Measurements from ENCODE around the gene PML. TPM values are rescaled to one million over a fixed set of nuclear protein-coding genes. Genes with fewer than 3 reads are reported as not detected.
"Not testable (repeated sequence)": the region's sequence is repeated elsewhere in the genome, so short reads cannot be mapped to it uniquely, and the experiment has no call there.

PML gene
- total RNA-seq, 1 experiment from 2014 or later: 23.2 TPM

DNA sequence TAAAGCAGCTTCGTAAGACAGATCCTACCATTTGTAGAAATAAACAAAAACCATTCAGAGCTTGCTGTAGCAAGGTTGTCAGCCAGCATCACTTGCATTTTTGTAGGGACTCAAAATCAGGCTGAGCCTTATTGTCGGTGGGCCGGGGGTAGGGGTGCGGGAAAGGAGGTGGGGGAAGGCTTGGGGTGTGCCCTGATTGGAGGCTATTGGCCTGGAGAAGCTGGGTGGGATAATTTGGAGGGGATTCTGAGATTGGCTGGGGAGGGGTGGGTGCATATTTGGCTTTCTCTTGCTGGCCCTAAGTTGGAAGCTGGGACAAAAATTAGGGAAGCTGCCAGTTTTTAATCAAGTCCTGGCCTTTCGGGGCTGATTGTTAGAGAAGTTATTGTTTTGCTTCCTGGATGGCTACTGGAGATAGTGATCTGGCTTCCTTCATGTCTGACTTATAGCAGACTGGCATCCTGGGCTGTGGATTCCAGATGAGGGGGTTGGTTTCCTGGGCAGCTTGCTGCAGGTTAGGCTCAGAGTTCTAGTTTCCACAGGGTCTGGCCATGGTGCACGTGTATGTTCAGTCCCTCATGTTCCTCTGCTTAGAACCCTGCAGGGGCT lies 25.3 kb upstream of the PML start:
- H3K36me3 ChIP-seq (replicated peaks; ENCODE audit: control insufficient read depth, insufficient read depth, low read length): no peaks in the 10 kb centered on the region
- DNase-seq: no peak
- no peak overlapping the region for H3K4me3 ChIP-seq (ENCODE audit: insufficient read depth, low read depth, low read length)
- H3K27me3 ChIP-seq (ENCODE audit: control insufficient read depth, insufficient read depth, low read length): no peaks in the 10 kb centered on the region

DNA sequence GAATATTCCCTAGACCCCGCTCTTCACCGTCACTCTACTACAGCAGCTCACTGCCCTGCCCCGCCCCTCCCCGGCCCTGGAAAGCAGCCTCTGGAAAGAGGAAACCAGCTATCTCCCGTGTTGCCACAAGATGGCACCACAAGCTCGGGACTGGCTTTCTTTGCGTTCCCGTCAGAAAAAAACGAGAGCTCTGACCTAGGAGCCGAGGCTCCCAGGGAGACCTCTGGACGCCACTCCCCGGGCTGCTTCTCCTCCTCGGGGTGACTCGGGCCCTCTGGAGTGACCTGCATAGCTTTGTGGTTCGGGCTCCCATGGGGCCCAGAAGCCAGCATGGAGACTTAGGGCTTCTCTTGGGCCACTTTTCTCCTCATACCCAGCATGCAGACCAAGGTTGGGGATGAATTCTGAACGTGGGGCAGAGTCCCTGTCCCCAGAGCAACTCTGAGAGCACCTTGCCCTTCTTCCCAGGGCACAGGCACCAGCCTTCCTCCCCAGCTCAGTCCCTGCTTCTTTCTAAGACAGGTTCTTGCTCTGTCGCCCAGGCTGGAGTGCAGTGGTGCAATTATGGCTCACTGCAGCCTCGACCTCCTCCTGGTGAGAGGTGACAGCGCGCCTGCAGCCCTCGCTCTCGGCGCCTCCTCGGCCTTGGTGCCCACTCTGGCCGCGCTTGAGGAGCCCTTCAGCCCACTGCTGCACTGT lies 21.4 kb upstream of the PML start:
- Histone ChIP-seq H3K36me3 (replicated peaks; ENCODE audit: control insufficient read depth, insufficient read depth, low read length) (no peaks in the 10 kb centered on the region), H3K4me3 (ENCODE audit: insufficient read depth, low read depth, low read length) (no peak overlapping the region; the same call in 1 of the 2 replicates), H3K27me3 (ENCODE audit: control insufficient read depth, insufficient read depth, low read length) (no peaks in the 10 kb centered on the region)
- peak; percentile 93 for DNase-seq

- not testable (repeated sequence) for H3K27me3 ChIP-seq (ENCODE audit: control insufficient read depth, insufficient read depth, low read length); H3K36me3 ChIP-seq (replicated peaks; ENCODE audit: control insufficient read depth, insufficient read depth, low read length); H3K4me3 ChIP-seq (ENCODE audit: insufficient read depth, low read depth, low read length); DNase-seq
Observed at GRCh38 chr15:73973683-73974200, 20.8 kb upstream of the PML start.

- H3K27me3 ChIP-seq (ENCODE audit: control insufficient read depth, insufficient read depth, low read length); H3K4me3 ChIP-seq (ENCODE audit: insufficient read depth, low read depth, low read length); H3K36me3 ChIP-seq (replicated peaks; ENCODE audit: control insufficient read depth, insufficient read depth, low read length): not testable (repeated sequence)
- DNase-seq: peak; percentile 14
Observed at GRCh38 chr15:73975440-73976125, 18.9 kb upstream of the PML start.

GRCh38 chr15:73978896-73979295 lies 15.6 kb upstream of the PML start:
- H3K27me3 ChIP-seq (ENCODE audit: control insufficient read depth, insufficient read depth, low read length): no peaks in the 10 kb centered on the region
- no peaks in the 10 kb centered on the region for H3K36me3 ChIP-seq (replicated peaks; ENCODE audit: control insufficient read depth, insufficient read depth, low read length)
- DNase-seq: no peak

DNA sequence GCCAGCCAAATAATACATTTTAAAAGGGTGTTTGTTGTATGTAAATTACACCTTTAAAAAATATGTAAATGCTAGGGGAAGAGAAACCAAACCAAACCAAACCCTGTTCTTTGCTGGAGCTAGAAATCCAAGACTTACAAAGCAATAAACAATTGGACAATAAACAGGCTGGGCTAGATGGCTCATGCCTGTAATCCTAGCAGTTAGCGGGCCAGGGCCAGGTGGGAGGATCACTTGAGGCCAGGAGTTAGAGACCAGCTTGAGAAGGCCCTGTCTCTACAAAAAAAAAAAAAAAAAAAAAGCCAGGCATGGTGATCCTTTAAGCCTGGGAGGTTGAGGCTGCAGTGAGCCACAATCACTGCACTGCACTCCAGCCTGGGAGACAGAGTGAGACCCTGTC lies 14.9 kb upstream of the PML start:
- H3K27me3 ChIP-seq (ENCODE audit: control insufficient read depth, insufficient read depth, low read length): no peaks in the 10 kb centered on the region
- no peak overlapping the region for H3K4me3 ChIP-seq (ENCODE audit: insufficient read depth, low read depth, low read length)
- no peaks in the 10 kb centered on the region for H3K36me3 ChIP-seq (replicated peaks; ENCODE audit: control insufficient read depth, insufficient read depth, low read length)
- no peak for DNase-seq

More at GRCh38 chr15:73978896-73979295, 15.6 kb upstream of the PML start:
- H3K4me3 ChIP-seq (ENCODE audit: insufficient read depth, low read depth, low read length): no peak overlapping the region

DNA sequence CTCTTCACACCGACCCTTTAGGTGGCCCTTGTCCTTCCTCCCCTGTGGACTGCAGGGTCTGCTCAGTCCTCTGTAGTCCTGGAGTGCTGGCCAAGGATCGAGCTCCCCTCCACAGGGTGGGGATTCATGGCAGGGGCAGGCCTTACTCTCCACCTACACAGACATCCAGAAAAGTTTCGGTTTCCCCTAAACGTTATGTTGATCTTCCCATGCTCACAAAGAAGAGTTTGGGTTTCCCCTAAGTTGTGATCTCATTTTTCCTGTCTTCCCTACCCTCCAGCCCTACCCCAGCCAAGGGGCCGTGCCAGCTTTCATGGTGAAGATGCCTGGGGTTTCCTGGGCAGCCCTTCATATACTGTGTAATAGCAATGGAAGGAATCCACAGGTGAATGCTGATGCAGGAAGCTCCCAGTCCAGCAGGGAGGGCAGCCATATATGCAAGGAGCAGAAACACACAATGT lies 12.7 kb upstream of the PML start:
- Histone ChIP-seq H3K27me3 (ENCODE audit: control insufficient read depth, insufficient read depth, low read length) (no peaks in the 10 kb centered on the region), H3K4me3 (ENCODE audit: insufficient read depth, low read depth, low read length) (no peak overlapping the region), H3K36me3 (replicated peaks; ENCODE audit: control insufficient read depth, insufficient read depth, low read length) (no peaks in the 10 kb centered on the region)
- DNase-seq: no peak

DNA sequence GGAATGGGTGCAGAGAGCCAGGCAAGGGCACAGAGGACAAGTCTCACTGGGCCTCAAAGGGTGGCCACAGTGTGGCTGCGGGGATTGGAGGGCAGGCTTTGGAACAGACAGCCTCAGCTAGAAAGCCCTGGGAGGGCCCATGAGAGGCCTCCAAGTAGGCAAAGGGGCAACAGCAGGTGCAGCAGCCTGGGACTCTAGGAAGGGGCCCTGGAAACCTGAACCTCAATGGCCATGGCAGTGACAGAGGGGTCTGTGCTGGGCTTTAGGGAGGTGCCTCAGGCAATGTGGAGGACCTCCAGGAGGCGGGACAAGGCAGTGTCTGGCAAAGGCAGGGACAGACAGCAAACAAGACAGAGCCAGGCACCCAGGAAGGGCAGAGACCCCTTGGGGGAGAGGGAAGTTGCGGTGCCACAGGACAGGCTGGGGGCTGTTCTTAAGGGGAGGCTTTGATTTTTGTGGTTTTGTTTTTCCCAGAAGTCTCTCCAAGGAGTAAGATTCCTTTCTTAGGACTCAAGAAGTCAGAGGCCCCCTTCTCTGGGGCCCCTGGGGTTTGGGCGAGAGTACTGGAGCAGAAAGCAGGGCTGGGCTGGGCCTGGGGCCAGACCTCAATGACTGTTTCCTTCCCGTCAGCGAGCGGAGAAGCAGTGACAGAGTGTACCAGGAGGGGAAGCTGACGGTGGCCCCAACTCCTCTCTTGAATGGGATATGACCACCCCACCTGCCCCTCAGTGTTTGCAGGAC lies 12.1 kb upstream of the PML start:
- Histone ChIP-seq H3K36me3 (replicated peaks; ENCODE audit: control insufficient read depth, insufficient read depth, low read length) (no peaks in the 10 kb centered on the region), H3K4me3 (ENCODE audit: insufficient read depth, low read depth, low read length) (no peak overlapping the region), H3K27me3 (ENCODE audit: control insufficient read depth, insufficient read depth, low read length) (no peaks in the 10 kb centered on the region)
- no peak for DNase-seq

- no peak for DNase-seq
- H3K4me3 ChIP-seq (ENCODE audit: insufficient read depth, low read depth, low read length): no peak overlapping the region
- no peaks in the 10 kb centered on the region for H3K27me3 ChIP-seq (ENCODE audit: control insufficient read depth, insufficient read depth, low read length)
- no peaks in the 10 kb centered on the region for H3K36me3 ChIP-seq (replicated peaks; ENCODE audit: control insufficient read depth, insufficient read depth, low read length)
Observed at GRCh38 chr15:73983211-73983727, 11.2 kb upstream of the PML start.

GRCh38 chr15:73983773-73984172 lies 10.7 kb upstream of the PML start:
- no peaks in the 10 kb centered on the region for H3K36me3 ChIP-seq (replicated peaks; ENCODE audit: control insufficient read depth, insufficient read depth, low read length)
- no peaks in the 10 kb centered on the region for H3K27me3 ChIP-seq (ENCODE audit: control insufficient read depth, insufficient read depth, low read length)
- no peak for DNase-seq
- H3K4me3 ChIP-seq (ENCODE audit: insufficient read depth, low read depth, low read length): no peak overlapping the region

DNA sequence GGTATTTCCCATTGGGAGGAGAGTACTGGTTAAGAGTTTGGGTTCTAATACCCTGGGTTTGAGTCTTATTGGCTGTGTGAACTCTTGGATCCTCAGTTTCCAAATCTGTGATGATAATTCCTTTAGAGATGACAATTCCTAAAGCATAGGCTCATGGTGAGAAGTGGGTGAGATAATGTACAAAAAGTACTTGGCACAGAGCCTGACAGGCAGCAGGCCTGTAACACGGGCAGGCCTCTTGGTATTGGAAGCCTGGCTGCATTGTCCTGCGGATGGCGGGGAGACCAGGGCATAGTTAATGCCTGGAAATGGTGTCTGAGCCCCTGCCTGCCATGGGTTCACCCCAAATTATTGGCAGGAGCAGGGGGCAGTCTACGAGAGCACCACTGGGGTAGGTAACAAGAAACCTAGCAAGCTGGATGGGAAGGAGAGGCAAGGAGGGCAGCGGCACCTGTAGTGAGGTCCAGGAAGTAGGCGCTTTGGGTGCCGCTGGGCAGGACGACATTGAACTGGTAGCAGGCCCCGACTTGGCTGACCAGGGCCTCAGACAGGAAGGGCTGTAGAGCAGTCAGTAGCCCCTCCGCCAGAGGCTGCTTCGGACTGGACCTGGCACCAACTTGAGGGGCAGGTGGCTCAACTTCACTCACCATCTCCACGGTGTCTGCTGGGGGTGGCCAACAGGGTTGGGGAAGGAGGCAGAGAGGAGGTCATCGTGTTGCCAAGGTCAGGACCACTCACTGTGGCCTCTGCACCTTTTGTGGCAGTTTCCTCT lies 10.1 kb upstream of the PML start:
- no peak overlapping the region for H3K4me3 ChIP-seq (ENCODE audit: insufficient read depth, low read depth, low read length)
- no peak for DNase-seq
- no peaks in the 10 kb centered on the region for H3K27me3 ChIP-seq (ENCODE audit: control insufficient read depth, insufficient read depth, low read length)
- no peaks in the 10 kb centered on the region for H3K36me3 ChIP-seq (replicated peaks; ENCODE audit: control insufficient read depth, insufficient read depth, low read length)

GRCh38 chr15:73985101-73985873 lies 9.2 kb upstream of the PML start:
- Histone ChIP-seq H3K36me3 (replicated peaks; ENCODE audit: control insufficient read depth, insufficient read depth, low read length) (no peaks in the 10 kb centered on the region), H3K4me3 (ENCODE audit: insufficient read depth, low read depth, low read length) (no peak overlapping the region), H3K27me3 (ENCODE audit: control insufficient read depth, insufficient read depth, low read length) (no peaks in the 10 kb centered on the region)
- no peak for DNase-seq

DNA sequence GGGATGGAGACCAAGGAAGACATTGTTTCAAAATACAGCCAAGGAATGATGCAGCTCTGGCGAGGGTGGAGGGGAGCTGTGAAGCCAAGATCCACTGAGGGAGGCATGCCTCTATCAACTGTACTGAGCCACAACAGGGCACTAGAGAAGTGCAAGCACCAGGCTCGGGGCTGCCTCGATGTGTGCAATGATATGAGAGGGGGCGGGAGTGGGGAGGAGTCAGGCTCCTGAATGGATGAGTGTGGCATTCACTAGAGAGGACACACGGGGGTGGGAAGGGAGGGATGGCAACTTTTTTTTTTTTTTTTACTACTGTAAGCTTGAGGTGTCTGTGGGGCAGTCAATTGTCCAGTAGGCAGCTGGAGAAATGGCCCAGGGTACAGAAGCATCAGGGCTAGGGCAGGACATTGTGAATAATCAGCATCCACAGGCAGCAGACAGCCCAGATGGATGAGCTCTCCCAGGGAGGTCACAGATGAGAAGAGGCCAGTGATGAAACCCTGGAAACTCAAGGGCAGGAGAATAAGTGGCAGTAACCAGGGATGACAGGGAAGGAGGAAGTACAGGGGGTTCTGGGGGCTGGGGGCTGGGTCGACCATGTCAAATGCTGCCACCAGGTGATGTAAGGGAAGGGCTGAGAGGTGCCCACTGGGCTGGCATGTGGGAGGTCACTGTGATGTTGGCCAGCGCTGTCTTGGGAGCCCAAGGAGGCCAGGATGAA lies 8.3 kb upstream of the PML start:
- no peak overlapping the region for H3K4me3 ChIP-seq (ENCODE audit: insufficient read depth, low read depth, low read length)
- H3K36me3 ChIP-seq (replicated peaks; ENCODE audit: control insufficient read depth, insufficient read depth, low read length): no peaks in the 10 kb centered on the region
- DNase-seq: no peak
- no peaks in the 10 kb centered on the region for H3K27me3 ChIP-seq (ENCODE audit: control insufficient read depth, insufficient read depth, low read length)
